Sigmoid colon (tissue), 4 donors: ENCODE measurements around the gene PSME3IP1.

Experiments
- POLR2AphosphoS5 ChIP-seq, 4 donors: sonication (generic); formaldehyde crosslinking; IDR thresholded peaks; one replicate each; pipeline ENCODE4 v1.6.1; 2017; ENCODE audit warnings: antibody characterized with exemption in 4 of 4
- TF ChIP-seq, protein P1 (sequence below), 4 experiments: fragments of 450-650 bp in 3 of 4; fragments of 200-600 bp in 1 of 4; IDR thresholded peaks; one replicate each; pipeline ENCODE4 v1.5.1; 2016 to 2019; ENCODE audit warnings: antibody characterized with exemption in 4 of 4, mild to moderate bottlenecking in 3 of 4, moderate library complexity in 2 of 4

DNA sequence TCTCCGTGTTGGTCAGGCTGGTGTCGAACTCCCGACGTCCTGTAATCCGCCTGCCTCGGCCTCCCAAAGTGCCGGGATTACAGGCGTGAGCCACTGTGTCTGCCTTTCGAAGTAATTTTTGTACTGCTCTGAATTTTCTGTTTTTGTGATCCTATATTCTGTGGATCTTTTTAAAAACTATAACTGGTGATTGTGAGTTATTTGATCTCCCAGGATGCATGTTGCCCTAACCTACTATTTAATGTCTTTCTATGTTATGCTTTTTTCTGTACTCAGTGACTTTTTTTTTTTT, 2.8 kb upstream of the PSME3IP1 start:
- TF ChIP-seq POLR2AphosphoS5 (IDR thresholded peaks at IDR 0.05), result no peak
- TF ChIP-seq, protein P1, sequence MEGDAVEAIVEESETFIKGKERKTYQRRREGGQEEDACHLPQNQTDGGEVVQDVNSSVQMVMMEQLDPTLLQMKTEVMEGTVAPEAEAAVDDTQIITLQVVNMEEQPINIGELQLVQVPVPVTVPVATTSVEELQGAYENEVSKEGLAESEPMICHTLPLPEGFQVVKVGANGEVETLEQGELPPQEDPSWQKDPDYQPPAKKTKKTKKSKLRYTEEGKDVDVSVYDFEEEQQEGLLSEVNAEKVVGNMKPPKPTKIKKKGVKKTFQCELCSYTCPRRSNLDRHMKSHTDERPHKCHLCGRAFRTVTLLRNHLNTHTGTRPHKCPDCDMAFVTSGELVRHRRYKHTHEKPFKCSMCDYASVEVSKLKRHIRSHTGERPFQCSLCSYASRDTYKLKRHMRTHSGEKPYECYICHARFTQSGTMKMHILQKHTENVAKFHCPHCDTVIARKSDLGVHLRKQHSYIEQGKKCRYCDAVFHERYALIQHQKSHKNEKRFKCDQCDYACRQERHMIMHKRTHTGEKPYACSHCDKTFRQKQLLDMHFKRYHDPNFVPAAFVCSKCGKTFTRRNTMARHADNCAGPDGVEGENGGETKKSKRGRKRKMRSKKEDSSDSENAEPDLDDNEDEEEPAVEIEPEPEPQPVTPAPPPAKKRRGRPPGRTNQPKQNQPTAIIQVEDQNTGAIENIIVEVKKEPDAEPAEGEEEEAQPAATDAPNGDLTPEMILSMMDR (IDR thresholded peaks at IDR 0.05), result no peak
